Measurements from ENCODE around the gene ENAH.

DNA sequence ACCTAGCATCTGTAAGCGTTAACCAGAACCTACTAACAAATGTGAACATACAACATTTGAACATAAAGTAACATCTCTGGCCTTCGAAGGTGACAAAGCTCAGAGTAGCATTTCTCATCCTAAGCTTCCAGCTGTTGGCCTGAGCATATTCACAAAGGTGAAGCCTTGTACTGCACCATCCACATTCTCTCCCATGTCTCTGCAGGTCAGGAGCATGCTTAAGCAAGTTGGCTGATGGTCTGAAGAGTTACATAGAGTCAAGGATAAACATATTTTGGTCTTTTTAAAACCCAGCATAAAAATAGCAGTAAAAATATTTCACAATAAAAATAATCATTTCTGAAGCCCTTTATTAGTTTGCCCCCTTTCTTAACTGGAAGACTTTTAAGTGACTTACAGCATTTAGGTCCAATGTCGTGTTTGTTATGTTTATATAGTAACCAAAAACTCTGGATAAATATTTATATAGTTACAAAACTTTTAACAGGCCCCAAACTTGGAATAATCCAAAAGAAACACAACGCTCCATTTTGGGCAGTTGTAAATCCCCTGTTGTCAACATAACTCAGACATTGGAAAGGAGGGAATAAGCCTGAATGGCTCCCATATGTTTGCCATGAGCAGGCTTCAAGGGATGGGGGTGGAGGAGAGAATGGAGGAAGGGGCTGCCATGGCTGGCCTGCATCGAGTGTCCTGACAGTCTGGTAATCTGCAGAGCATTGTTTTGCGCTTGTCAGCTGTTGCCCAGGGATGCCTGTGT, 42.8 kb upstream of the ENAH start:
- TF ChIP-seq CTCF (IDR thresholded peaks at IDR 0.05; ENCODE audit: insufficient read depth, low read depth, low read length), result no peak
- no peak for TF ChIP-seq EZH2 (IDR thresholded peaks at IDR 0.05; ENCODE audit: insufficient read depth, low read length)
